RWPE2 (cell line): ENCODE results near the gene FAIM2.
"Not testable (repeated sequence)": the region's sequence is repeated elsewhere in the genome, so short reads cannot be mapped to it uniquely, and the experiment has no call there.

Experiments
- ATAC-seq: fragments of 200-7000 bp; cut with Tn5 transposase; 3 replicates; pipeline ENCODE4 v1.9.1; 2021; ENCODE audit warnings: low read depth
- DNase-seq: peaks from one replicate; pipeline ENCODE4 v3.0.0-alpha.2; 2020; ENCODE audit warnings: low spot score
- H3K27ac ChIP-seq: fragments of 450-650 bp; 2 replicates; pipeline ENCODE4 v1.5.1; 2017; ENCODE audit warnings: mild to moderate bottlenecking; ENCODE audit not compliant: poor library complexity, severe bottlenecking
- H3K27me3 ChIP-seq: fragments of 250-450 bp; sonication (Bioruptor Pico); 2 replicates; pipeline ENCODE4 v1.5.1; 2021; ENCODE audit warnings: mild to moderate bottlenecking, moderate library complexity; ENCODE audit not compliant: insufficient read depth, poor library complexity, severe bottlenecking
- H3K36me3 ChIP-seq: fragments of 250-450 bp; sonication (Bioruptor Pico); 2 replicates; pipeline ENCODE4 v1.5.1; 2020; ENCODE audit warnings: low read depth, mild to moderate bottlenecking, moderate library complexity
- H3K4me1 ChIP-seq: fragments of 250-450 bp; sonication (Bioruptor Pico); 2 replicates; pipeline ENCODE4 v1.5.1; 2021; ENCODE audit warnings: mild to moderate bottlenecking, moderate library complexity; ENCODE audit not compliant: insufficient read depth, poor library complexity, severe bottlenecking
- H3K4me3 ChIP-seq: fragments of 250-450 bp; sonication (Bioruptor Pico); 2 replicates; pipeline ENCODE4 v1.5.1; 2021; ENCODE audit warnings: mild to moderate bottlenecking, moderate library complexity; ENCODE audit not compliant: severe bottlenecking
- H3K9me3 ChIP-seq: fragments of 250-450 bp; sonication (Bioruptor Pico); 2 replicates; pipeline ENCODE4 v1.5.1; 2021; ENCODE audit warnings: mild to moderate bottlenecking, moderate library complexity; ENCODE audit not compliant: severe bottlenecking
- CTCF ChIP-seq: fragments of 450-650 bp; IDR thresholded peaks from one replicate; pipeline ENCODE4 v1.5.1; 2017; ENCODE audit warnings: mild to moderate bottlenecking, moderate library complexity; ENCODE audit not compliant: poor library complexity, severe bottlenecking

The FAIM2 gene

GRCh38 chr12:49880756-49881414 lies 22.8 kb downstream of the FAIM2 start:
- no peaks in the 10 kb centered on the region for H3K27me3 ChIP-seq
- no peak for TF ChIP-seq CTCF

GRCh38 chr12:49879065-49879464 lies 24.6 kb downstream of the FAIM2 start:
- not testable (repeated sequence) for H3K36me3 ChIP-seq, H3K9me3 ChIP-seq, H3K27me3 ChIP-seq, H3K27ac ChIP-seq, DNase-seq, ATAC-seq, H3K4me1 ChIP-seq, H3K4me3 ChIP-seq

More at GRCh38 chr12:49880756-49881414, 22.8 kb downstream of the FAIM2 start:
- H3K9me3 ChIP-seq: no peaks in the 10 kb centered on the region
- no peak overlapping the region for H3K4me3 ChIP-seq
- no peak overlapping the region for H3K27ac ChIP-seq
- DNase-seq (no peak), ATAC-seq (no peak)
- no peaks in the 10 kb centered on the region for H3K36me3 ChIP-seq
- H3K4me1 ChIP-seq: no peaks in the 10 kb centered on the region

- no peak for ATAC-seq
- no peak for TF ChIP-seq CTCF
Observed at GRCh38 chr12:49878021-49878420, 25.7 kb downstream of the FAIM2 start.

GRCh38 chr12:49877066-49877465 lies 26.6 kb downstream of the FAIM2 start:
- H3K27ac ChIP-seq: no peak overlapping the region
- H3K36me3 ChIP-seq: no peaks in the 10 kb centered on the region
- H3K4me3 ChIP-seq: no peak overlapping the region
- no peaks in the 10 kb centered on the region for H3K4me1 ChIP-seq
- ATAC-seq (no peak), DNase-seq (no peak)
- TF ChIP-seq CTCF: no peak
- H3K27me3 ChIP-seq: no peaks in the 10 kb centered on the region
- H3K9me3 ChIP-seq: no peaks in the 10 kb centered on the region

More at GRCh38 chr12:49878021-49878420, 25.7 kb downstream of the FAIM2 start:
- Histone ChIP-seq H3K36me3 (no peaks in the 10 kb centered on the region), H3K9me3 (no peaks in the 10 kb centered on the region), H3K27me3 (no peaks in the 10 kb centered on the region), H3K27ac (no peak overlapping the region), H3K4me1 (no peaks in the 10 kb centered on the region), H3K4me3 (no peak overlapping the region)
- no peak for DNase-seq

- no peaks in the 10 kb centered on the region for H3K27me3 ChIP-seq
- ATAC-seq (no peak), DNase-seq (no peak)
- H3K27ac ChIP-seq: no peak overlapping the region
- no peaks in the 10 kb centered on the region for H3K4me1 ChIP-seq
- H3K9me3 ChIP-seq: no peaks in the 10 kb centered on the region
- TF ChIP-seq CTCF: no peak
- no peak overlapping the region for H3K4me3 ChIP-seq
- H3K36me3 ChIP-seq: no peaks in the 10 kb centered on the region
Observed at GRCh38 chr12:49876070-49876469, 27.6 kb downstream of the FAIM2 start.
